PC-3 (cell line): ENCODE measurements around the gene RHBDD3. TPM values are rescaled to one million over a fixed set of nuclear protein-coding genes. Genes with fewer than 3 reads are reported as not detected.

Experiments
- ATAC-seq: fragments of 200-7000 bp; cut with Tn5 transposase; 2 replicates; pipeline ENCODE4 v1.9.1; 2020; ENCODE audit warnings: mild to moderate bottlenecking, moderate library complexity
- BruUV-seq: library from RNA; stranded (reverse); fragments of 400-500 nt; replicated peaks from 2 replicates; lab custom pipeline; 2021; lab: Mats Ljungman, UMichigan
- CTCF ChIA-PET: fragments of 300-600 bp; sonication (Branson Sonifier 250); formaldehyde crosslinking; loops from one replicate; lab custom pipeline; 2022; ENCODE audit warnings: antibody characterized with exemption; lab: Charles Lee
- POLR2A ChIA-PET: fragments of 300-600 bp; sonication (Branson Sonifier 250); formaldehyde crosslinking; loops from one replicate; lab custom pipeline; 2022; ENCODE audit warnings: antibody characterized with exemption; ENCODE audit not compliant: unreplicated experiment; lab: Charles Lee
- DNase-seq: peaks from one replicate; pipeline ENCODE4 v3.0.0-alpha.2; 2015
- H2AFZ ChIP-seq: fragments of 300-600 bp; sonication (generic); 2 replicates; pipeline ENCODE4 v1.6.0; 2016; ENCODE audit warnings: antibody characterized with exemption, low read length
- H3F3A ChIP-seq: fragments of 300-600 bp; sonication (generic); one replicate; pipeline ENCODE4 v1.6.0; 2017; ENCODE audit warnings: antibody characterized with exemption, low read length, control low read depth, mild to moderate bottlenecking; ENCODE audit not compliant: unreplicated experiment
- H3K27ac ChIP-seq: fragments of 300-600 bp; sonication (generic); 2 replicates; pipeline ENCODE4 v1.5.1; 2016; ENCODE audit warnings: mild to moderate bottlenecking, low read length
- H3K27me3 ChIP-seq: fragments of 300-600 bp; sonication (generic); 2 replicates; pipeline ENCODE4 v1.6.1; 2016; ENCODE audit warnings: low read length, mixed read lengths
- H3K36me3 ChIP-seq: fragments of 300-600 bp; sonication (generic); 2 replicates; pipeline ENCODE4 v1.6.1; 2016; ENCODE audit warnings: low read depth, mixed run types, low read length, mixed read lengths
- H3K4me1 ChIP-seq: fragments of 300-600 bp; sonication (generic); 2 replicates; pipeline ENCODE4 v1.5.1; 2016; ENCODE audit warnings: low read length; ENCODE audit not compliant: insufficient read depth
- H3K4me2 ChIP-seq: fragments of 300-600 bp; sonication (generic); 2 replicates; pipeline ENCODE4 v1.6.0; 2016; ENCODE audit warnings: low read length
- H3K4me3 ChIP-seq: fragments of 300-600 bp; sonication (generic); 2 replicates; pipeline ENCODE4 v1.5.1; 2016; ENCODE audit warnings: mild to moderate bottlenecking, low read length, mixed read lengths
- H3K79me2 ChIP-seq: fragments of 300-600 bp; sonication (generic); 2 replicates; pipeline ENCODE4 v1.6.1; 2017; ENCODE audit warnings: low read length, mixed read lengths
- H3K9ac ChIP-seq: fragments of 300-600 bp; sonication (generic); 2 replicates; pipeline ENCODE4 v1.6.0; 2016; ENCODE audit warnings: mild to moderate bottlenecking, low read length
- H3K9me2 ChIP-seq: fragments of 300-600 bp; sonication (generic); replicated peaks from 2 replicates; pipeline ENCODE4 v1.6.1; 2016; ENCODE audit warnings: mixed run types, low read length, mixed read lengths
- H3K9me3 ChIP-seq: fragments of 300-600 bp; sonication (generic); 2 replicates; pipeline ENCODE4 v1.6.1; 2016; ENCODE audit warnings: low read length, mixed read lengths
- H4K20me1 ChIP-seq: fragments of 300-600 bp; sonication (generic); 2 replicates; pipeline ENCODE4 v1.6.1; 2016; ENCODE audit warnings: low read length, mixed read lengths
- EZH2 ChIP-seq: fragments of 300-600 bp; sonication (generic); IDR thresholded peaks from one replicate; pipeline ENCODE4 v1.6.1; 2017; ENCODE audit warnings: antibody characterized with exemption, mild to moderate bottlenecking, low read length; ENCODE audit not compliant: unreplicated experiment
- EZH2phosphoT487 ChIP-seq: fragments of 300-600 bp; sonication (generic); IDR thresholded peaks from 2 replicates; pipeline ENCODE4 v1.6.1; 2018; ENCODE audit warnings: mild to moderate bottlenecking, antibody characterized with exemption, low read length, borderline replicate concordance
- intact Hi-C: fragments of 100-400 bp; cut with micrococcal nuclease; formaldehyde crosslinking; loops from 2 replicates; pipeline ENCODE4 v1.9.0; 2023
- total RNA-seq: library from RNA; depleted of rRNA; stranded (reverse); fragments of >200 nt; gene quantifications from 2 replicates; pipeline ENCODE4 v1.2.3, GENCODE V29; 2014
- TF ChIP-seq, protein P1 (sequence below): fragments of 300-600 bp; sonication (generic); conservative IDR thresholded peaks from 2 replicates; pipeline ENCODE4 v1.5.1; 2017; ENCODE audit warnings: antibody characterized with exemption, low read depth, mild to moderate bottlenecking, low read length

RHBDD3 gene
- total RNA-seq, 1 experiment from 2014 or later = 23.7 TPM

DNA sequence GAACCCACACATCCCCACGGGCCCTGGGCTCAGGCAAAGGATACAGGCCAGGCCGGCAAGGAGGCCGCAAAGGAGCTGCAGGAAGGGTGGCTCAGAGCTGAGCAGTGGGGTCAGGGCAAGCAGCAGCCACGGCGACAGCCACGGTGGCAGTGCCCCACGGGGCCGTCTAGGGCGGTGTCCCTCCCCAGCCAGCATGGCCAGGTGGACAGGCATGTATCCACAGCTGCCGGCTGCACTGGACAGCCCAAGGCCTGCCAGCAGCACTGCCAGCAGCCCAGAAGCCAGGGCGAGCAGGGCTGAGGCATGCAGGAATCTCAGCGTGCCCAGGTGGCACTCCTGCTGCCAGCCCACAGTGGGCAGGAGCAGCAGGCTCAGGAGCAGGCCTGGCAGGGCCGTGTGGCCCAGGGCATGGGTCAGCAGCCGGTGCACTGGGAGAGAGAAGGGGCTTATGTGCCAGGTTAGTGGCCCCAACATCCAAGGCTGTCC is 3.9 kb downstream of the RHBDD3 start:
- H3K9ac ChIP-seq = no peak overlapping the region
- TF ChIP-seq, protein P1, sequence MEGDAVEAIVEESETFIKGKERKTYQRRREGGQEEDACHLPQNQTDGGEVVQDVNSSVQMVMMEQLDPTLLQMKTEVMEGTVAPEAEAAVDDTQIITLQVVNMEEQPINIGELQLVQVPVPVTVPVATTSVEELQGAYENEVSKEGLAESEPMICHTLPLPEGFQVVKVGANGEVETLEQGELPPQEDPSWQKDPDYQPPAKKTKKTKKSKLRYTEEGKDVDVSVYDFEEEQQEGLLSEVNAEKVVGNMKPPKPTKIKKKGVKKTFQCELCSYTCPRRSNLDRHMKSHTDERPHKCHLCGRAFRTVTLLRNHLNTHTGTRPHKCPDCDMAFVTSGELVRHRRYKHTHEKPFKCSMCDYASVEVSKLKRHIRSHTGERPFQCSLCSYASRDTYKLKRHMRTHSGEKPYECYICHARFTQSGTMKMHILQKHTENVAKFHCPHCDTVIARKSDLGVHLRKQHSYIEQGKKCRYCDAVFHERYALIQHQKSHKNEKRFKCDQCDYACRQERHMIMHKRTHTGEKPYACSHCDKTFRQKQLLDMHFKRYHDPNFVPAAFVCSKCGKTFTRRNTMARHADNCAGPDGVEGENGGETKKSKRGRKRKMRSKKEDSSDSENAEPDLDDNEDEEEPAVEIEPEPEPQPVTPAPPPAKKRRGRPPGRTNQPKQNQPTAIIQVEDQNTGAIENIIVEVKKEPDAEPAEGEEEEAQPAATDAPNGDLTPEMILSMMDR = no peak
- TF ChIP-seq EZH2phosphoT487 (no peak), EZH2 (no peak)
- POLR2A ChIA-PET = no interaction called here
- ATAC-seq (no peak), DNase-seq (no peak)
- CTCF ChIA-PET = no interaction called here
- no peaks in the 10 kb centered on the region for H3K9me3 ChIP-seq
- H3K36me3 ChIP-seq = no peaks in the 10 kb centered on the region; the same call in 1 of the 2 replicates
- BruUV-seq = no TSS peak
- H3K27ac ChIP-seq = no peak overlapping the region
- peaks cover 30% of the 10 kb centered on the region for H3K79me2 ChIP-seq
- no peak overlapping the region for H3K4me3 ChIP-seq
- no peaks in the 10 kb centered on the region for H3K9me2 ChIP-seq
- no peaks in the 10 kb centered on the region for H3F3A ChIP-seq
- peaks cover 1% of the 10 kb centered on the region for H4K20me1 ChIP-seq
- H3K4me2 ChIP-seq = no peak overlapping the region
- H3K4me1 ChIP-seq = peaks cover 10% of the 10 kb centered on the region; the same call in 1 of the 2 replicates
- no peak overlapping the region for H2AFZ ChIP-seq
- no peaks in the 10 kb centered on the region for H3K27me3 ChIP-seq
- intact Hi-C loops = no loop called here

DNA sequence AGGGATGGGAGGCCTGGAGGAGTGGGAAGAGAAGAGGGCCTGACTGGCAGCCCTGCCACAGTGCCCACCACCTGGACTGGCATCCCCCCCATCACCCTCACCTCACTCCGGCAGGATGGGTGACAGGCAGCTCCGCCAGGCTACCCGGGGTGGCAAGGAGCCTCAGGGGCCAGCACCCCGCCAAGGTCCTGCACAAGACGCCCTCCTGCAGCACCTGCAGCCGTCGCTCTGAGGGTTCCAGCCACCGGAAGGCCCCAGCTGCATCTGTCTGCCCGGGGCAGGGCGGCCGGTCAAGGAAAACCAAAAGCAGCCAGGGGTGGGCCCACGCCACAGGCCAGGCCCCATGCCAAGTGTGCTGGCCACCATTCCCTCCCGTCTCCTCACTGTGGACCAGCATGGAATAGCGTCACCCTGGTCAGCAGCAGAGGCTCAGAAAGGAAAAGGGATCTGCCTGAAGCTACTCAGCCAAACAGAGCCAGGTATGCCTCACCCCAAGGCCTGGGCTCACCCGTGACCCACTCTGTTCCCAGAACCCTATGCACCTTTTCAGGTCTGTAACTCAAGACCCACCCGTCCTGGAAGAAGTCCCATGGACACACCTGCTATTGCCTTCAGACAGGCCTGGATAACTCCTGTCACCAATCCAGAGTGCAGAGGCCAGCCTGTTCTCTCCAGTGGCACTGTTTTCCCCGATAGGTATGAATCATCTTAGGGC is 7.0 kb downstream of the RHBDD3 start:
- Histone ChIP-seq H3F3A (no peaks in the 10 kb centered on the region), H3K9ac (no peak overlapping the region), H3K9me2 (no peaks in the 10 kb centered on the region), H3K36me3 (no peaks in the 10 kb centered on the region; the same call in 1 of the 2 replicates), H3K4me1 (no peaks in the 10 kb centered on the region), H4K20me1 (no peaks in the 10 kb centered on the region), H2AFZ (no peak overlapping the region), H3K79me2 (no peaks in the 10 kb centered on the region), H3K27me3 (no peaks in the 10 kb centered on the region), H3K4me2 (no peak overlapping the region), H3K4me3 (no peak overlapping the region), H3K27ac (no peak overlapping the region), H3K9me3 (no peaks in the 10 kb centered on the region)
- intact Hi-C loops = no loop called here
- ChIA-PET POLR2A (no interaction called here), CTCF (no interaction called here)
- no TSS peak for BruUV-seq
- ATAC-seq = peak; percentile 25; the same call in 1 of the 2 replicates
- TF ChIP-seq EZH2 = no peak
- TF ChIP-seq EZH2phosphoT487 = no peak
- TF ChIP-seq, protein P1 = no peak
- no peak for DNase-seq

DNA sequence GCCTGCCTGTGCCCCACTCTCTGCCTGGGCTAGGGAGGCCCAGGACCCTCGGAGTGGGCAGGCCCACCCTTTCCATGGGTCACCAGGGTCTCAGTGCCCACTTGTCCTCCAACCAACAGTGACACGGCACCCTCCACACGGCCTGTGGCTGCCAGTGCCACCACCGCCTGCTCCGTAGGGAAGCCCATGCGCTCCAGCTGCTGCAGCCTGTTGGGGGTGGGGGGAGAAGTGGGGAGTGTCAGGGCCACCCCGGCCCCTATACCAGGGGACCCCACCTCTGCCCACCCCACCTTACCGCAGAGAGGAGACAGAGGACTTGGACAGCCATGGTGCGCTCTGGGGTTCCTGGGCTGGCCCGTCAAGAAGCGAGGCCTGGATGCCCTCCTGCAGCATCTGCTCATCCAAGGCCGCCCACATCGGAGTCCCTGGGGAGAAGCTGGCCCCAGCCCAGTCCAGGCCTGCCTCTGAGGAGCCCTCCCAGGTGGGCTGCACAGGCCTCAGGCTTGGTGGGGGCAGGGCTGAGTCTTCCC is 7.7 kb downstream of the RHBDD3 start:
- no peak overlapping the region for H3K9ac ChIP-seq
- H4K20me1 ChIP-seq = no peaks in the 10 kb centered on the region
- H3K27me3 ChIP-seq = no peaks in the 10 kb centered on the region
- ChIA-PET POLR2A (no interaction called here), CTCF (no interaction called here)
- H3K4me2 ChIP-seq = no peak overlapping the region
- no TSS peak for BruUV-seq
- H3K36me3 ChIP-seq = no peaks in the 10 kb centered on the region; the same call in 1 of the 2 replicates
- no peaks in the 10 kb centered on the region for H3K9me3 ChIP-seq
- no peak overlapping the region for H2AFZ ChIP-seq
- ATAC-seq = no peak
- H3K79me2 ChIP-seq = no peaks in the 10 kb centered on the region
- no peak overlapping the region for H3K4me3 ChIP-seq
- no peaks in the 10 kb centered on the region for H3K4me1 ChIP-seq
- no peaks in the 10 kb centered on the region for H3F3A ChIP-seq
- H3K9me2 ChIP-seq = no peaks in the 10 kb centered on the region
- intact Hi-C loops = no loop called here
- no peak overlapping the region for H3K27ac ChIP-seq
- DNase-seq = no peak
- no peak for TF ChIP-seq EZH2phosphoT487
- TF ChIP-seq, protein P1 = no peak
- TF ChIP-seq EZH2 = no peak
